H9 (cell line): ENCODE data around the gene GRIK4. TPM values are rescaled to one million over a fixed set of nuclear protein-coding genes. Genes with fewer than 3 reads are reported as not detected.

Experiments
- DNase-seq: peaks from one replicate; pipeline ENCODE4 v3.0.0-alpha.2; 2017
- H2AFZ ChIP-seq: one replicate; pipeline ENCODE4 v1.6.1; 2013; ENCODE audit warnings: mild to moderate bottlenecking, low read length, control low read depth, moderate library complexity
- H2AK5ac ChIP-seq: 2 replicates; pipeline ENCODE4 v1.6.1; 2013; ENCODE audit warnings: low read length, control low read depth, mixed read lengths; ENCODE audit not compliant: insufficient read length
- H2BK120ac ChIP-seq: one replicate; pipeline ENCODE4 v1.6.1; 2013; ENCODE audit warnings: low read depth, mild to moderate bottlenecking, low read length, control low read depth, inconsistent platforms; ENCODE audit not compliant: poor library complexity, severe bottlenecking
- H2BK12ac ChIP-seq: 2 replicates; pipeline ENCODE4 v1.6.1; 2013; ENCODE audit warnings: low read length, control low read depth, mixed read lengths, low read depth; ENCODE audit not compliant: insufficient read length
- H2BK15ac ChIP-seq: 2 replicates; pipeline ENCODE4 v1.6.1; 2013; ENCODE audit warnings: low read depth, low read length, control low read depth
- H2BK20ac ChIP-seq: one replicate; pipeline ENCODE4 v1.6.1; 2013; ENCODE audit warnings: low read depth, mild to moderate bottlenecking, low read length, control low read depth, inconsistent platforms; ENCODE audit not compliant: poor library complexity, severe bottlenecking
- H2BK5ac ChIP-seq: 2 replicates; pipeline ENCODE4 v1.6.1; 2013; ENCODE audit warnings: low read length, control low read depth, mixed read lengths; ENCODE audit not compliant: insufficient read length
- H3K14ac ChIP-seq: 2 replicates; pipeline ENCODE4 v1.6.1; 2013; ENCODE audit warnings: low read length, control low read depth; ENCODE audit not compliant: insufficient read depth
- H3K18ac ChIP-seq: 2 replicates; pipeline ENCODE4 v1.6.1; 2013; ENCODE audit warnings: low read depth, mild to moderate bottlenecking, mixed read lengths, low read length, control low read depth; ENCODE audit not compliant: insufficient read length
- H3K23ac ChIP-seq: 2 replicates; pipeline ENCODE4 v1.6.1; 2013; ENCODE audit warnings: low read length, control low read depth, mixed read lengths, low read depth; ENCODE audit not compliant: insufficient read length
- H3K23me2 ChIP-seq: 2 replicates; pipeline ENCODE4 v1.6.1; 2013; ENCODE audit warnings: low read depth, mild to moderate bottlenecking, mixed read lengths, low read length, control low read depth; ENCODE audit not compliant: insufficient read length, poor library complexity, severe bottlenecking
- H3K27ac ChIP-seq: 2 replicates; pipeline ENCODE4 v1.5.1; 2013; ENCODE audit warnings: low read length, control low read depth, mixed read lengths, low read depth; ENCODE audit not compliant: insufficient read length
- H3K27me3 ChIP-seq: 2 replicates; pipeline ENCODE4 v1.6.1; 2013; ENCODE audit warnings: low read length, control low read depth, inconsistent platforms; ENCODE audit not compliant: insufficient read depth
- H3K4ac ChIP-seq: 2 replicates; pipeline ENCODE4 v1.6.1; 2013; ENCODE audit warnings: low read depth, mild to moderate bottlenecking, control low read depth, inconsistent platforms, low read length, moderate library complexity
- H3K4me1 ChIP-seq: 2 replicates; pipeline ENCODE4 v1.6.1; 2013; ENCODE audit warnings: low read length, control low read depth, inconsistent platforms; ENCODE audit not compliant: insufficient read depth
- H3K4me2 ChIP-seq: 2 replicates; pipeline ENCODE4 v1.6.1; 2013; ENCODE audit warnings: low read length, control low read depth, mixed read lengths; ENCODE audit not compliant: insufficient read length, insufficient read depth
- H3K56ac ChIP-seq: 2 replicates; pipeline ENCODE4 v1.6.1; 2013; ENCODE audit warnings: low read depth, mild to moderate bottlenecking, mixed read lengths, low read length, control low read depth; ENCODE audit not compliant: insufficient read length
- H3K79me1 ChIP-seq: 2 replicates; pipeline ENCODE4 v1.6.1; 2013; ENCODE audit warnings: low read depth, mild to moderate bottlenecking, moderate library complexity, low read length, control low read depth, inconsistent platforms; ENCODE audit not compliant: insufficient read depth, poor library complexity, severe bottlenecking
- H3K79me2 ChIP-seq: 2 replicates; pipeline ENCODE4 v1.6.1; 2013; ENCODE audit warnings: low read length, control low read depth, inconsistent platforms; ENCODE audit not compliant: insufficient read depth
- H3K9ac ChIP-seq: 2 replicates; pipeline ENCODE4 v1.6.1; 2013; ENCODE audit warnings: low read length, control low read depth, mixed read lengths; ENCODE audit not compliant: insufficient read length; ENCODE audit errors: extremely low read depth
- H3K9me3 ChIP-seq: one replicate; pipeline ENCODE4 v1.6.1; 2013; ENCODE audit warnings: low read depth, low read length, inconsistent platforms; ENCODE audit not compliant: control insufficient read depth
- H3T11ph ChIP-seq: one replicate; pipeline ENCODE4 v1.6.1; 2013; ENCODE audit warnings: mild to moderate bottlenecking, low read length, control low read depth, inconsistent platforms
- H4K20me1 ChIP-seq: one replicate; pipeline ENCODE4 v1.6.1; 2013; ENCODE audit not compliant: control insufficient read depth, insufficient read length, insufficient read depth
- H4K5ac ChIP-seq: 2 replicates; pipeline ENCODE4 v1.6.1; 2013; ENCODE audit warnings: low read depth, mild to moderate bottlenecking, mixed read lengths, low read length, control low read depth; ENCODE audit not compliant: insufficient read length
- H4K8ac ChIP-seq: replicated peaks from 2 replicates; pipeline ENCODE4 v1.6.1; 2013; ENCODE audit warnings: low read length, control low read depth, mixed read lengths, low read depth; ENCODE audit not compliant: insufficient read length
- H4K91ac ChIP-seq: 2 replicates; pipeline ENCODE4 v1.6.1; 2013; ENCODE audit warnings: low read depth, mild to moderate bottlenecking, moderate library complexity, mixed read lengths, low read length, control low read depth; ENCODE audit not compliant: insufficient read length
- H3K27ac Mint-ChIP-seq, 3 experiments: 2 replicates in 2 of 3; 3 replicates in 1 of 3; pipeline ENCODE4 v1.8.0; 2020 to 2021; ENCODE audit warnings: mixed read lengths in 3 of 3, mild to moderate bottlenecking in 1 of 3, moderate library complexity in 1 of 3
- H3K27me3 Mint-ChIP-seq: 2 replicates; pipeline ENCODE4 v1.8.0; 2021; ENCODE audit warnings: low read depth, mild to moderate bottlenecking, moderate library complexity, mixed read lengths
- H3K36me3 Mint-ChIP-seq, 3 experiments: 2 replicates in 2 of 3; 3 replicates in 1 of 3; pipeline ENCODE4 v1.8.0; 2020 to 2021; ENCODE audit warnings: low read depth in 3 of 3, mixed read lengths in 3 of 3; ENCODE audit not compliant: insufficient read depth in 1 of 3
- H3K4me1 Mint-ChIP-seq, 2 experiments: 2 replicates each; pipeline ENCODE4 v1.8.0; 2020; ENCODE audit warnings: mixed read lengths in 2 of 2
- H3K4me3 Mint-ChIP-seq, 2 experiments: 2 replicates in 1 of 2; 3 replicates in 1 of 2; pipeline ENCODE4 v1.8.0; 2020 to 2021; ENCODE audit warnings: mild to moderate bottlenecking in 2 of 2, mixed read lengths in 2 of 2, moderate library complexity in 1 of 2
- H3K9me3 Mint-ChIP-seq, 2 experiments: 2 replicates in 1 of 2; 3 replicates in 1 of 2; pipeline ENCODE4 v1.8.0; 2020; ENCODE audit warnings: mild to moderate bottlenecking in 2 of 2, mixed read lengths in 2 of 2, moderate library complexity in 1 of 2
- WGBS: extraction: QIAGEN DNeasy Blood & Tissue Kit; methylation state at CpG from one replicate; pipeline ENCODE4 v1.1.7; 2013; ENCODE audit warnings: missing lambda C conversion rate, low lambda C conversion rate, mixed read lengths; ENCODE audit not compliant: insufficient read length; ENCODE audit errors: extremely low coverage; 5-methylcytosine and 5-hydroxymethylcytosine counted together
- total RNA-seq: library from RNA; stranded (reverse); gene quantifications from 2 replicates; pipeline ENCODE4 v1.2.1, GENCODE V29; 2021
- TF ChIP-seq, protein P1 (sequence below): fragments of 200-600 bp; sonication (generic); conservative IDR thresholded peaks from 3 replicates; pipeline ENCODE4 v1.8.0; 2021; ENCODE audit warnings: antibody characterized with exemption, mild to moderate bottlenecking

The GRIK4 gene
- total RNA-seq, 1 experiment from 2014 or later: 2.3 TPM

DNA sequence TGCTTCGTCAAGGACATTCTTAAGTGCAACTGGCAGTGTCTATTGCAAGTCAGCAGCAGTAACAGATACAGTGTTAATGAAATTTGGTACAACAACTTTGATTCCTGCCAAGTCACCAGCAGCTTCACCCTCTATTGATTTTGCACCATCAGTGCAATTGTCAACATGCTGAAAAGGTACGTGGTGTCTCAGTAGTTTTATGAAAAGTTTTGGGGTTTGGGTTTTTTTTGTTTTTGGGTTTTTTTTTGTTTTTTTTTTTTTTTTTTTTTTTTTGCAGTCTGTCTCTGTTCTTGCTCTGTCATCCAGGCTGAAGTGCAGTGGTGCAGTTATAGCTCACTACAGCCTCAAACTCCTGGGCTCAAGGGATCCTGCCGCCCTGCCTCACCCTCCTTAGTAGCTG is 19.1 kb upstream of the GRIK4 start:
- H3K27ac Mint-ChIP-seq: no peak overlapping the region
- H3K79me2 ChIP-seq: no peaks in the 10 kb centered on the region
- no peak overlapping the region for H3K18ac ChIP-seq
- WGBS: no CpG with 5 or more reads among the region's 3 CpGs
- no peak overlapping the region for H3K4ac ChIP-seq
- H3T11ph ChIP-seq: no peak overlapping the region
- TF ChIP-seq, protein P1, sequence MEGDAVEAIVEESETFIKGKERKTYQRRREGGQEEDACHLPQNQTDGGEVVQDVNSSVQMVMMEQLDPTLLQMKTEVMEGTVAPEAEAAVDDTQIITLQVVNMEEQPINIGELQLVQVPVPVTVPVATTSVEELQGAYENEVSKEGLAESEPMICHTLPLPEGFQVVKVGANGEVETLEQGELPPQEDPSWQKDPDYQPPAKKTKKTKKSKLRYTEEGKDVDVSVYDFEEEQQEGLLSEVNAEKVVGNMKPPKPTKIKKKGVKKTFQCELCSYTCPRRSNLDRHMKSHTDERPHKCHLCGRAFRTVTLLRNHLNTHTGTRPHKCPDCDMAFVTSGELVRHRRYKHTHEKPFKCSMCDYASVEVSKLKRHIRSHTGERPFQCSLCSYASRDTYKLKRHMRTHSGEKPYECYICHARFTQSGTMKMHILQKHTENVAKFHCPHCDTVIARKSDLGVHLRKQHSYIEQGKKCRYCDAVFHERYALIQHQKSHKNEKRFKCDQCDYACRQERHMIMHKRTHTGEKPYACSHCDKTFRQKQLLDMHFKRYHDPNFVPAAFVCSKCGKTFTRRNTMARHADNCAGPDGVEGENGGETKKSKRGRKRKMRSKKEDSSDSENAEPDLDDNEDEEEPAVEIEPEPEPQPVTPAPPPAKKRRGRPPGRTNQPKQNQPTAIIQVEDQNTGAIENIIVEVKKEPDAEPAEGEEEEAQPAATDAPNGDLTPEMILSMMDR: no peak
- no peaks in the 10 kb centered on the region for H3K9me3 Mint-ChIP-seq
- H3K9ac ChIP-seq: no peak overlapping the region
- H2BK20ac ChIP-seq: no peak overlapping the region
- H2AFZ ChIP-seq: no peak overlapping the region
- no peaks in the 10 kb centered on the region for H3K79me1 ChIP-seq
- H3K27me3 ChIP-seq: no peaks in the 10 kb centered on the region
- H3K56ac ChIP-seq: no peak overlapping the region
- H4K91ac ChIP-seq: no peak overlapping the region
- H2BK12ac ChIP-seq: no peak overlapping the region
- no peaks in the 10 kb centered on the region for H3K23me2 ChIP-seq
- H4K20me1 ChIP-seq: no peaks in the 10 kb centered on the region
- H4K8ac ChIP-seq: no peak overlapping the region
- no peak overlapping the region for H2BK15ac ChIP-seq
- H3K4me1 Mint-ChIP-seq: peaks cover 22 to 26% of the 10 kb centered on the region in 2 experiments
- H2BK120ac ChIP-seq: no peak overlapping the region
- H3K4me1 ChIP-seq: peaks cover 7% of the 10 kb centered on the region
- H3K4me2 ChIP-seq: no peak overlapping the region
- no peak overlapping the region for H3K27ac ChIP-seq
- no peak overlapping the region for H3K4me3 Mint-ChIP-seq
- no peaks in the 10 kb centered on the region for H3K27me3 Mint-ChIP-seq
- H3K9me3 ChIP-seq: no peaks in the 10 kb centered on the region
- no peak for DNase-seq
- H3K36me3 Mint-ChIP-seq: no peaks in the 10 kb centered on the region
- H3K14ac ChIP-seq: no peak overlapping the region
- H2BK5ac ChIP-seq: no peak overlapping the region
- H4K5ac ChIP-seq: no peak overlapping the region
- H2AK5ac ChIP-seq: no peak overlapping the region
- no peak overlapping the region for H3K23ac ChIP-seq
